ENCODE measurements around the gene SLC35A3. TPM values are rescaled to one million over a fixed set of nuclear protein-coding genes. Genes with fewer than 3 reads are reported as not detected.
"Not testable (repeated sequence)": the region's sequence is repeated elsewhere in the genome, so short reads cannot be mapped to it uniquely, and the experiment has no call there.

Gene SLC35A3
- total and polyA plus RNA-seq, 2 experiments from 2014 or later = 7.7 to 7.8 TPM

DNA sequence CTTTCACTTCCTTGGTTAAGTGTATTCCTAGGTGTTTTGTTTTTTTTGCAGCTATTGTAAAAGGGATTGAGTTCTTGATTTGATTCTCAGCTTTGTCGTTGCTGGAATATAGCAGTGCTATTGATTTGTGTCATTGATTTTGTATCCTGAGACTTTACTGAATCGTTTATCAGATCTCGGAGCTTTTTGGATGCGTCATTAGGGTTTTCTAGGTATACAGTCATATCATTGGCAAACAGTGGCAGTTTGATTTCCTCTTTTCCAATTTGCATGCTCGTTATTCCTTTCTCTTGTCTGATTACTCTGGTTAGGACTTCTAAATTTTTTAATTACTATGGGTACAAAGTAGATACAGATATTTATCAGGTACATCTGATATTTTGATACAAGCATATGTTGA is 75.4 kb downstream of the SLC35A3 start:
- no peak for DNase-seq (ENCODE audit: low read depth in 1 of 2, low spot score in 1 of 2)
- TF ChIP-seq, protein P1, sequence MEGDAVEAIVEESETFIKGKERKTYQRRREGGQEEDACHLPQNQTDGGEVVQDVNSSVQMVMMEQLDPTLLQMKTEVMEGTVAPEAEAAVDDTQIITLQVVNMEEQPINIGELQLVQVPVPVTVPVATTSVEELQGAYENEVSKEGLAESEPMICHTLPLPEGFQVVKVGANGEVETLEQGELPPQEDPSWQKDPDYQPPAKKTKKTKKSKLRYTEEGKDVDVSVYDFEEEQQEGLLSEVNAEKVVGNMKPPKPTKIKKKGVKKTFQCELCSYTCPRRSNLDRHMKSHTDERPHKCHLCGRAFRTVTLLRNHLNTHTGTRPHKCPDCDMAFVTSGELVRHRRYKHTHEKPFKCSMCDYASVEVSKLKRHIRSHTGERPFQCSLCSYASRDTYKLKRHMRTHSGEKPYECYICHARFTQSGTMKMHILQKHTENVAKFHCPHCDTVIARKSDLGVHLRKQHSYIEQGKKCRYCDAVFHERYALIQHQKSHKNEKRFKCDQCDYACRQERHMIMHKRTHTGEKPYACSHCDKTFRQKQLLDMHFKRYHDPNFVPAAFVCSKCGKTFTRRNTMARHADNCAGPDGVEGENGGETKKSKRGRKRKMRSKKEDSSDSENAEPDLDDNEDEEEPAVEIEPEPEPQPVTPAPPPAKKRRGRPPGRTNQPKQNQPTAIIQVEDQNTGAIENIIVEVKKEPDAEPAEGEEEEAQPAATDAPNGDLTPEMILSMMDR (IDR thresholded peaks at IDR 0.05; ENCODE audit: low read depth, low read length) = no peak
- Histone ChIP-seq H3K4me1 (ENCODE audit: low read depth) (peaks cover 21% of the 10 kb centered on the region), H3K27ac (no peak overlapping the region), H3K27me3 (no peaks in the 10 kb centered on the region), H3K9me3 (ENCODE audit: low read depth) (no peaks in the 10 kb centered on the region), H3K4me3 (no peak overlapping the region), H3K36me3 (no peaks in the 10 kb centered on the region)

DNA sequence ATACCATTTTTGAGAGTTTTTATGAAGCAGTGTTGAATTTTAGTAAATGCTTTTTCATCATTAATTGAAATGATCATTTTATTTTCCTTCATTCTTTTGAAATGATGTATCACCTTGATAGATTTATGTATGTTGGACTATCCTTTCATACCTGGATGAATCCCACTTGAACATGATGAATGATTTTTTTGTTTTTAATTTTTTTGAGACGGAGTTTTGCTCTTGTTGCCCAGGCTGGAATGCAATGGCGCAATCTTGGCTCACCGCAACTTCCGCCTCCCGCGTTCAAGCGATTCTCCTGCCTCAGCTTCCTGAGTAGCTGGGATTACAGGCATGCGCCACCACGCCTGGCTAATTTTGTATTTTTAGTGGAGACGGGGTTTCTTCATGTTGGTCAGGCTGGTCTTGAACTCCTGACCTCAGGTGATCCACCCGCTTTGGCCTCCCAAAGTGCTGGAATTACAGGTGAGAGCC is 77.5 kb downstream of the SLC35A3 start:
- H3K27ac ChIP-seq; H3K4me3 ChIP-seq; DNase-seq (ENCODE audit: low read depth in 1 of 2, low spot score in 1 of 2); H3K9me3 ChIP-seq (ENCODE audit: low read depth); H3K27me3 ChIP-seq; H3K36me3 ChIP-seq: not testable (repeated sequence)
- peaks cover 25% of the 10 kb centered on the region for H3K4me1 ChIP-seq (ENCODE audit: low read depth)

DNA sequence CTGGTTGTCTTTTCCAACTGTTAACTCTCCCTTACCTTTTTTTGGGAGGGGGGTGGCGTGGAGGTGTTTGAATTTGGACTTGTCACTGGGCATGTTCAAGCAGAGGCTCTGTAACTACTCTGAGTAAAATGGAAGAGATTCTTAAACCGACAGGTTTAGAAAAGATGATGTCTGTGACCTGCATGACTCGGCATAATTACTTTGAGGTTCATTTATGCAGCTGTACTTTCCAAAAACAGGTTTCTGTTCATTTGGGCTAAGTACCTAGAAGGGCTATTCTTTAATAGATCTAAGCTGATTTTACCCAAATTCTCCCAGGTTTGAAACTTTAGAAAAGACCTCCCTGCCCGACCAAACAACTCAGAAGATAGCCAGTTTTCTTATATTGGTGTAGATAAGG is 80.3 kb downstream of the SLC35A3 start:
- peaks cover 25% of the 10 kb centered on the region for H3K4me1 ChIP-seq (ENCODE audit: low read depth)
- no peak overlapping the region for H3K4me3 ChIP-seq
- no peak overlapping the region for H3K27ac ChIP-seq
- TF ChIP-seq, protein P1 (IDR thresholded peaks at IDR 0.05; ENCODE audit: low read depth, low read length) = no peak
- no peaks in the 10 kb centered on the region for H3K36me3 ChIP-seq
- no peaks in the 10 kb centered on the region for H3K9me3 ChIP-seq (ENCODE audit: low read depth)
- no peak for DNase-seq (ENCODE audit: low read depth in 1 of 2, low spot score in 1 of 2)
- no peaks in the 10 kb centered on the region for H3K27me3 ChIP-seq

DNA sequence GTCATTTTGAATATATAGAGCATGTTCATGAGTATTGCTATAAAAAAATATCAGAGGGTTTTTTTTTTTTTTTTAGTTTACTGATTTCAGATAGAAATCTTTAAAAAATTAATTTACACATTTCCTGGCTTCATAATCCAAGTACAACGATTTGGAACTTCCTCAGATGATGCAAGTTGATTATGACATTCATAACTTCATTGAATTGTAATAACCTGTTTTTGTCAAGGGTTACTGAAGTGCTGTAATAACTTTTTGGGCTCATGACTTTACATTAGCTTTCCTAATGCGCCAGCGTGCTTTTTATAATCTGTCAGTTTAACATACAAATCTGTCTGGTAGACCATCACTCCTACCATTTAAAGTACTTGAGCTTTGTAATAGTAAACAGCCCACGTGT is 81.6 kb downstream of the SLC35A3 start:
- H3K27ac ChIP-seq = no peak overlapping the region
- H3K9me3 ChIP-seq (ENCODE audit: low read depth) = no peaks in the 10 kb centered on the region
- no peaks in the 10 kb centered on the region for H3K27me3 ChIP-seq
- no peak overlapping the region for H3K4me3 ChIP-seq
- TF ChIP-seq, protein P1 (IDR thresholded peaks at IDR 0.05; ENCODE audit: low read depth, low read length) = no peak
- DNase-seq (ENCODE audit: low read depth in 1 of 2, low spot score in 1 of 2) = no peak
- H3K4me1 ChIP-seq (ENCODE audit: low read depth) = peaks cover 25% of the 10 kb centered on the region
- no peaks in the 10 kb centered on the region for H3K36me3 ChIP-seq

DNA sequence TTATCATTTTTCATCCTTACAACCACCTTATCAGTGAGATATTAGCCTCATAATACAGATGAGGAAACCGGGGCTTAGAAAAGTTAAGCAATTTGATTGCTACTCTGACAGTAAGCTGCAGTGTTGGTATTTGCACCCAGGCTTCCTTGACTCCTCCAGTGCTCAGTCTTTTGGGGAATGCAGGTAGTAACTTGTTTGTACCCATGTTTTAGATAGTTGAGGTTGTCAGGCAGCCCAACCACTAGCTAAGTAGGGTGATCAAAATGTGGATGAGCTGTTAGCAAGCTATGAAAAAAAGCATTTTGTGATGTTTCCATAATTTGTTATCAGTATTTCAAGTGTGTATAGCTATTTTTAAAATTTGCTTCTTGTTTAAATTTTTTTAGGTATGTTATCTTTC is 82.1 kb downstream of the SLC35A3 start:
- Histone ChIP-seq H3K9me3 (ENCODE audit: low read depth) (no peaks in the 10 kb centered on the region), H3K27me3 (no peaks in the 10 kb centered on the region), H3K4me3 (no peak overlapping the region), H3K36me3 (no peaks in the 10 kb centered on the region), H3K4me1 (ENCODE audit: low read depth) (peaks cover 25% of the 10 kb centered on the region), H3K27ac (no peak overlapping the region)
- no peak for DNase-seq (ENCODE audit: low read depth in 1 of 2, low spot score in 1 of 2)
- TF ChIP-seq, protein P1 (IDR thresholded peaks at IDR 0.05; ENCODE audit: low read depth, low read length) = no peak

DNA sequence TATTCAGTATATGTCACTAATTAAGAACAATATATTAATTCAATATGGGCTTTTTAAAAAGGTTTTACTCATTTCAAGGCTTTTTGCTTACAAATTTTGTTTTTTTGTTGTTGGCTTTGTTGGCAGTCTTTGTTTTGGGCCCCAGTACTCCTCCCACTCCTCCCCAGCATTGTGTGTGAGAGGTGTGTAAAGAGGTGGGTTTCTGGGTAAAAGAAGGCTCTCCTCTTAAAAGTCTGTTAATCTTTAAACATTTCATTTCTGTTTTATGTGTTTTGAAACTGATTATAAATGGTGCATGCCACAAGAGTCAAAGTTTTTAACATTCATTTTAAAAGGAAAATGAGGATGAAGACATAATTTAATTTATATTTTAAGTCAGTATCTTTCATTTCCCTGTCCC is 83.3 kb downstream of the SLC35A3 start:
- H3K4me3 ChIP-seq = no peak overlapping the region
- no peak overlapping the region for H3K27ac ChIP-seq
- no peaks in the 10 kb centered on the region for H3K27me3 ChIP-seq
- no peak for DNase-seq (ENCODE audit: low read depth in 1 of 2, low spot score in 1 of 2)
- H3K4me1 ChIP-seq (ENCODE audit: low read depth) = peaks cover 23% of the 10 kb centered on the region
- no peaks in the 10 kb centered on the region for H3K36me3 ChIP-seq
- TF ChIP-seq, protein P1 (IDR thresholded peaks at IDR 0.05; ENCODE audit: low read depth, low read length) = no peak
- H3K9me3 ChIP-seq (ENCODE audit: low read depth) = no peaks in the 10 kb centered on the region

All from cardiac muscle cell (in vitro differentiated cells and primary cell).